NCI-H1105 treated with DMSO at 0.1 percent for 48 hours (cell line): ENCODE results near the gene PRDM5.

ENCODE experiments used
- DNase-seq: peaks from one replicate; lab custom pipeline; 2025; lab: John Stamatoyannopoulos, UW

Gene PRDM5

GRCh38 chr4:120819805-120820437, 102.6 kb downstream of the PRDM5 start:
- no peak for DNase-seq

- DNase-seq = no peak
Measured at GRCh38 chr4:120816296-120816965, 106.1 kb downstream of the PRDM5 start.

GRCh38 chr4:120815361-120815760, 107.2 kb downstream of the PRDM5 start:
- DNase-seq = no peak

GRCh38 chr4:120814886-120815285, 107.6 kb downstream of the PRDM5 start:
- DNase-seq = no peak

- no peak for DNase-seq
Measured at GRCh38 chr4:120812216-120812615, 110.3 kb downstream of the PRDM5 start.

- no peak for DNase-seq
Measured at GRCh38 chr4:120809518-120809917, 113.0 kb downstream of the PRDM5 start.

GRCh38 chr4:120808475-120809141, 113.9 kb downstream of the PRDM5 start:
- DNase-seq = no peak

GRCh38 chr4:120801137-120801758, 121.3 kb downstream of the PRDM5 start:
- no peak for DNase-seq

GRCh38 chr4:120798570-120798969, 124.0 kb downstream of the PRDM5 start:
- no peak for DNase-seq

- DNase-seq = no peak
Measured at GRCh38 chr4:120796271-120796670, 126.3 kb downstream of the PRDM5 start.

- no peak for DNase-seq
Measured at GRCh38 chr4:120785202-120785601, 137.3 kb downstream of the PRDM5 start.

- DNase-seq = no peak
Measured at GRCh38 chr4:120777459-120777858, 145.1 kb downstream of the PRDM5 start.

- no peak for DNase-seq
Measured at GRCh38 chr4:120775431-120775830, 147.1 kb downstream of the PRDM5 start.

- DNase-seq = no peak
Measured at GRCh38 chr4:120773641-120774040, 148.9 kb downstream of the PRDM5 start.

GRCh38 chr4:120771907-120772306, 150.6 kb downstream of the PRDM5 start:
- no peak for DNase-seq

GRCh38 chr4:120770897-120771296, 151.6 kb downstream of the PRDM5 start:
- no peak for DNase-seq

- DNase-seq = no peak
Measured at GRCh38 chr4:120769227-120769626, 153.3 kb downstream of the PRDM5 start.

GRCh38 chr4:120765260-120765680, 157.3 kb downstream of the PRDM5 start:
- no peak for DNase-seq

- DNase-seq = no peak
Measured at GRCh38 chr4:120763650-120764049, 158.9 kb downstream of the PRDM5 start.

GRCh38 chr4:120761070-120761469, 161.5 kb downstream of the PRDM5 start:
- no peak for DNase-seq

GRCh38 chr4:120760047-120760446, 162.5 kb downstream of the PRDM5 start:
- DNase-seq = no peak

GRCh38 chr4:120755864-120756263, 166.7 kb downstream of the PRDM5 start:
- no peak for DNase-seq

GRCh38 chr4:120754590-120754989, 167.9 kb downstream of the PRDM5 start:
- DNase-seq = no peak
